Heart left ventricle (tissue), 13 donors: ENCODE data around the gene EPG5.

Source experiments
- CTCF ChIP-seq, 12 donors: fragments of 200-600 bp; sonication (generic) in 4 of 12; IDR thresholded peaks; one replicate each; pipeline versions ENCODE4 v1.5.0 to v1.8.0; 2018 to 2022; ENCODE audit warnings: antibody characterized with exemption in 12 of 12, mild to moderate bottlenecking in 5 of 12
- POLR2A ChIP-seq, 2 donors: fragments of 450-650 bp; IDR thresholded peaks; one replicate each; pipeline ENCODE4 v1.6.1; 2017; ENCODE audit warnings: antibody characterized with exemption in 2 of 2, mild to moderate bottlenecking in 2 of 2, moderate library complexity in 2 of 2
- donor health status: ischemic (EF 13 %, LVEDD 7.1; RV severe dilation, severe dysfunction).
- donor health status: DM: no; HTN: yes; CAD: no.
- donor health status: DM: no; HTN: no; CAD: no.
- donor health status: ischemic (EF 25% LVEDD 6.9; RV normal size, moderate dysfunction).
- donor health status: ischemic (EF 25% LVEDD 5.7; RV mildly dilated, moderate dysfunction).
- donor health status: ischemic (EF 35%, LVEDD 5.7; RV mildly dilated, moderate dysfunction).
- donor health status: nonischemic (EF 11% LVEDD 7.7; RV severe dilation, severe dysfunction).
- donor health status: DM: yes; HTN: yes; CAD: no.
- donor health status: PGD.
- donor health status: ischemic (EF 29% LVEDD 5.4; RV normal size, mild dysfunction).
- donor health status: nonischemic (EF 23%, LVEDD 6.1; RV moderate dilation, normal function).

GRCh38 chr18:45852631-45853030, 114.5 kb downstream of the EPG5 start:
- TF ChIP-seq CTCF (IDR thresholded peaks at IDR 0.05) (no peak), POLR2A (IDR thresholded peaks at IDR 0.05) (no peak)
